ENCODE measurements around the gene SPATA45. TPM values are rescaled to one million over a fixed set of nuclear protein-coding genes. Genes with fewer than 3 reads are reported as not detected.

The SPATA45 gene
- total RNA-seq, 1 donor from 2014 or later, result not detected

GRCh38 chr1:212828395-212828794 lies 19.1 kb downstream of the SPATA45 start:
- no peak for DNase-seq (ENCODE audit: low spot score)

- no peak for DNase-seq (ENCODE audit: low spot score)
Measured at GRCh38 chr1:212827831-212828278, 19.6 kb downstream of the SPATA45 start.

- no peak for DNase-seq (ENCODE audit: low spot score)
Measured at GRCh38 chr1:212827171-212827776, 20.2 kb downstream of the SPATA45 start.

- no peak for DNase-seq (ENCODE audit: low spot score)
Measured at GRCh38 chr1:212825798-212826452, 21.5 kb downstream of the SPATA45 start.

- no peak for DNase-seq (ENCODE audit: low spot score)
Measured at GRCh38 chr1:212824201-212824600, 23.2 kb downstream of the SPATA45 start.

GRCh38 chr1:212822956-212823355 lies 24.5 kb downstream of the SPATA45 start:
- DNase-seq (ENCODE audit: low spot score), result no peak

- no peak for DNase-seq (ENCODE audit: low spot score)
Measured at GRCh38 chr1:212820969-212821368, 26.5 kb downstream of the SPATA45 start.

- DNase-seq (ENCODE audit: low spot score), result peak; percentile 84
Measured at GRCh38 chr1:212819726-212820125, 27.7 kb downstream of the SPATA45 start.

GRCh38 chr1:212816567-212817278 lies 30.7 kb downstream of the SPATA45 start:
- DNase-seq (ENCODE audit: low spot score), result no peak

GRCh38 chr1:212814537-212815334 lies 32.7 kb downstream of the SPATA45 start:
- DNase-seq (ENCODE audit: low spot score), result peak; percentile 79

GRCh38 chr1:212805767-212806166 lies 41.7 kb downstream of the SPATA45 start:
- no peak for DNase-seq (ENCODE audit: low spot score)

- DNase-seq (ENCODE audit: low spot score), result no peak
Measured at GRCh38 chr1:212797681-212798080, 49.8 kb downstream of the SPATA45 start.

GRCh38 chr1:212794561-212795014 lies 52.9 kb downstream of the SPATA45 start:
- peak; percentile 23 for DNase-seq (ENCODE audit: low spot score)

GRCh38 chr1:212792396-212792908 lies 55.0 kb downstream of the SPATA45 start:
- DNase-seq (ENCODE audit: low spot score), result no peak

- DNase-seq (ENCODE audit: low spot score), result peak; percentile 93
Measured at GRCh38 chr1:212791676-212792395, 55.6 kb downstream of the SPATA45 start, which contains the start of the genes NSL1 and TATDN3. NSL1 (minus strand) TSS chr1:212791777; CDS start chr1:212791763, 14 bp downstream. TATDN3 (plus strand) TSS chr1:212791894; CDS start chr1:212791922, 28 bp downstream.

- DNase-seq (ENCODE audit: low spot score), result no peak
Measured at GRCh38 chr1:212791261-212791675, 56.2 kb downstream of the SPATA45 start.

GRCh38 chr1:212785871-212786270 lies 61.6 kb downstream of the SPATA45 start:
- DNase-seq (ENCODE audit: low spot score), result no peak

GRCh38 chr1:212783976-212784375 lies 63.5 kb downstream of the SPATA45 start:
- no peak for DNase-seq (ENCODE audit: low spot score)

- no peak for DNase-seq (ENCODE audit: low spot score)
Measured at GRCh38 chr1:212782422-212783154, 64.9 kb downstream of the SPATA45 start.

- no peak for DNase-seq (ENCODE audit: low spot score)
Measured at GRCh38 chr1:212781225-212781624, 66.2 kb downstream of the SPATA45 start.

Measured in umbilical cord (tissue), 2 donors.